Large intestine (tissue), 12 donors: Measurements from ENCODE around the gene GLCCI1. TPM values are rescaled to one million over a fixed set of nuclear protein-coding genes. Genes with fewer than 3 reads are reported as not detected.
A peak's percentile ranks its signal among the peaks of the same experiment; 100 is the strongest.

Experiments
- DNase-seq, 2 donors: peaks; one replicate each; pipeline versions ENCODE4 v3.0.0 to v3.0.0-alpha.2; 2013
- H3K27ac ChIP-seq: one replicate; pipeline ENCODE4 v1.5.1; 2013; ENCODE audit warnings: low read length
- H3K27me3 ChIP-seq: 2 replicates; pipeline ENCODE4 v1.6.1; 2013; ENCODE audit warnings: low read length; ENCODE audit not compliant: control insufficient read depth, insufficient read depth
- H3K36me3 ChIP-seq: 2 replicates; pipeline ENCODE4 v1.6.1; 2013; ENCODE audit warnings: low read length; ENCODE audit not compliant: control insufficient read depth, insufficient read depth
- H3K4me1 ChIP-seq: one replicate; pipeline ENCODE4 v1.6.1; 2013; ENCODE audit warnings: low read length; ENCODE audit not compliant: control insufficient read depth, insufficient read depth
- H3K4me3 ChIP-seq: one replicate; pipeline ENCODE4 v1.5.1; 2013; ENCODE audit warnings: low read length
- H3K9me3 ChIP-seq: one replicate; pipeline ENCODE4 v1.6.1; 2013; ENCODE audit warnings: mild to moderate bottlenecking, low read depth, low read length, moderate library complexity; ENCODE audit not compliant: control insufficient read depth
- WGBS: methylation state at CpG from one replicate; pipeline ENCODE4 v1.1.5; 2013; ENCODE audit warnings: low lambda C conversion rate; ENCODE audit not compliant: insufficient coverage; 5-methylcytosine and 5-hydroxymethylcytosine counted together
- long read RNA-seq, 11 donors: transcript quantifications; one replicate each; lab custom pipeline, GENCODE V29; 2026
- polyA plus RNA-seq: library from polyadenylated mRNA; unstranded; fragments of 120-200 nt; gene quantifications from one replicate; pipeline ENCODE4 v1.2.1, GENCODE V29; 2013

Gene GLCCI1
- 13.8 TPM for polyA plus RNA-seq
- long read RNA-seq, donor 1 = 0 reads
- long read RNA-seq, donor 2 = 0 reads
- long read RNA-seq, donor 3, partial matches to known transcripts = 14 of 15 reads
- long read RNA-seq, donor 3, other reads (novel, unspliced or antisense) = 0 of 15 reads
- long read RNA-seq, donor 4 = 0 reads
- long read RNA-seq, donor 5, full-length matches to known transcripts = 1 of 1 reads
- long read RNA-seq, donor 5, partial matches to known transcripts = 0 of 1 reads
- long read RNA-seq, donor 5, other reads (novel, unspliced or antisense) = 0 of 1 reads
- long read RNA-seq, donor 6, full-length matches to known transcripts = 2 of 2 reads
- long read RNA-seq, donor 6, partial matches to known transcripts = 0 of 2 reads
- long read RNA-seq, donor 6, other reads (novel, unspliced or antisense) = 0 of 2 reads
- long read RNA-seq, donor 7 = 0 reads
- long read RNA-seq, donor 8 = 0 reads
- long read RNA-seq, donor 9 = 0 reads
- long read RNA-seq, donor 10, partial matches to known transcripts = 0 of 1 reads
- long read RNA-seq, donor 10, other reads (novel, unspliced or antisense) = 0 of 1 reads
- long read RNA-seq, donor 11, full-length matches to known transcripts = 3 of 3 reads
- long read RNA-seq, donor 11, partial matches to known transcripts = 0 of 3 reads
- long read RNA-seq, donor 11, other reads (novel, unspliced or antisense) = 0 of 3 reads

DNA sequence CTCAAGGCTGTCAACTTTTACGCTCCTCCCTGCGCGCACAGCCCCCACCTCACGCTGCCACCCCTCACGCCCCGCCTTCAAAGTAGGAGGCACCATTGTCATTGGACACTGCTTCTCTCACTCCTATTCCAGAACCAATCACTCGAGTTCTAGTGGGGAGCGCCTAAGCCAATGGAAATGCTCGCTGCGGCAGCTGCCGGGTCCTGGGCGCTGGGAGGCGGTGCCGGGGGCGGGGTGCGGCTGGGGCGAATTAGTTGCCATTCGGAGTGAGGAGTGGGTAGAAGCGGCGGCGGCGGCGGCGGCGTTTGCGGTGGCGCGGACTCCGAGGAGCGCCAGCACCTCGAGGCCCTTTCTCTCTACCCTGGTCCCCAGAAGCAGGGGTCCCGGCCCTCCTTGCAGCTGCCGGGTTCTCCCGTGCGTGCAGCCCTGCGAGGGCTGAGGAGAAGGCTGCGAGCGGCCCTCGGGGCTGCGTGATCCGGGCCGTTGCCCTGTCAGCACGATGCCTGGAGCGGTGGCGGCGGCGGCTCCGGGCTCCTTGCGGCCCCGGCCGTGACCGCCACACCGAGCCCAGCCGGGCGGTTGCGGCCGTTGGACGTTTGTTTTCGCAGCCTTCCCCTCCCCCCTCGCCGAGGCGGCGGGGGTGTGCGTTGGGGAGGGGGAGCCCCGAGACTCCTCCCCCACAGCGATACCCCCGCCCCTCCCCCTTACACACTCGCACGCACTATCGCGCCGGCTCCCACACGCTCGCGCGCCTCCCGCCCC, at the start of gene GLCCI1:
Gene GLCCI1, plus strand, starts transcription at position 253 of the 762 bp plus-strand sequence. CDS start 555 bp downstream, outside the sequence.
- peak; percentile 96 to 98 for DNase-seq
- H3K27me3 ChIP-seq = no peaks in the 10 kb centered on the region
- H3K36me3 ChIP-seq = no peaks in the 10 kb centered on the region
- no CpG with 5 or more reads among the region's 77 CpGs for WGBS
- H3K27ac ChIP-seq = peak within 1 kb of the TSS; percentile 98
- no peaks in the 10 kb centered on the region for H3K9me3 ChIP-seq
- peak within 1 kb of the TSS; percentile 96 for H3K4me3 ChIP-seq
- no peaks in the 10 kb centered on the region for H3K4me1 ChIP-seq

DNA sequence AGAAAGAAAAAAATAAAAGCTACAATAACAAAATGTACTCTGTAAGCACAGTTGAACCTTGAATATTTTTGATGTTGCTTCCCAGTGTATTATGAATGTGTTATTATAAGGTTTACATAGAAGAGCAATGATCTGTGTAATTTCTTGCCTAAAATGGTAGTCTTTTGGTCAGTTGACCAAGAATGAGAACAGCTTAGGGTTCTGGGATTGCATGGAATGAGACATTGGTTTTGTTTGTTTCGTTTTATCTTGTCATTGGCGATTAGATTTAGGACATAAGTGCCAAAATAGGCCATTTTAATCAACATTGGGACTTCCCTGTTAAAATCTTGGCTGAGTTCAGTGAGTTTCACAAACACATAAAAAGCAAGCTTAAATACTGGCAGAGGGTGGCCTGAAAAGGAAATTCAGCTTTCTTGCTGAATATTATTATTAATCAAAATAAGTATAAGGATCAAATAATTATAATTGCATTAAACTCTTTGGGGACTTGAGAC, 49.1 kb upstream of the GLCCI1 start:
- H3K27ac ChIP-seq = no peak overlapping the region

DNA sequence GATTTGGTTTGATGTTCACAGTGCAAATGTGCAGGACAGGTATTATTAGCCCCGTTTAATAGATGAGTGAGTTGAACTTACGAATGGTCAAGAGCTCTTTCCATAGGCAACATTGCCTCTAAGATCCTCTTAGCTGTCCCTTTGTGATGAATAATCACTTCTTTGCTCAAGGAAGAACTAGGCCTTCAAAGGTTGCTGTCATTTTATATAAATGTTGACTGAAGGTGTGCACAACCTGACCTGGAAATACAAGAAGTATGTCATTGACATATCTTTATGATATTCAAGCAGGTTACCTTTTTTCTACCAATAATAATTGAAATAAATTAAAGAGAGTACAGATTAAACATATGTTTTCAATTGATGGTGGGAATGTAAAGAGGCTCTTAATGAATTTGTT, 48.5 kb upstream of the GLCCI1 start:
- Histone ChIP-seq H3K9me3 (no peaks in the 10 kb centered on the region), H3K27ac (peak overlapping the region; percentile 22), H3K27me3 (no peaks in the 10 kb centered on the region), H3K36me3 (no peaks in the 10 kb centered on the region), H3K4me1 (no peaks in the 10 kb centered on the region), H3K4me3 (peak overlapping the region; percentile 13)
- WGBS = no CpG with 5 or more reads among the region's 2 CpGs
- no peak for DNase-seq

More for the DNA sequence above, 49.1 kb upstream of the GLCCI1 start:
- DNase-seq = no peak
- no peaks in the 10 kb centered on the region for H3K36me3 ChIP-seq
- no peaks in the 10 kb centered on the region for H3K4me1 ChIP-seq
- no CpG with 5 or more reads among the region's 2 CpGs for WGBS
- no peaks in the 10 kb centered on the region for H3K27me3 ChIP-seq
- no peak overlapping the region for H3K4me3 ChIP-seq
- no peaks in the 10 kb centered on the region for H3K9me3 ChIP-seq

DNA sequence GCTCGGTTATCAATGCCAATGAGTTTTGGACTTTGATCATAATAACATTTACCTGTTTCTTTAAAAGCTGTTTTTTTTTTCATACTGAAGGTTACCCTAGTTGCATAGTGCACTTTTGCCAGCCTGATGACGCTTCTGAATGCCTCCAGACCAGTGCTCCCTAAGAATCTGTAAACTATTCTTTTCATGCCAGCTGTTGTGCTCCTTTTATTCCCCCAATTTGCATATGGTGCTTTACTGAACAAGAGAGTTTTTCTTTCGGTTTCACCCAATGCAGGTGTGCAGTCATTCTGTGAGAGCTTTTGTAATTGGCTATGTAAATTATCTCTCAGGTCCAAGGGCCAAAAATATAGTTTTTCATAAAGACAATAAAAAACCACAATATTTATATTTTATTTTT, 48.1 kb upstream of the GLCCI1 start:
- peak; percentile 69 to 86 for DNase-seq
- H3K27ac ChIP-seq = peak overlapping the region; percentile 22
- H3K36me3 ChIP-seq = no peaks in the 10 kb centered on the region
- H3K4me3 ChIP-seq = peak overlapping the region; percentile 13
- H3K27me3 ChIP-seq = no peaks in the 10 kb centered on the region
- no peaks in the 10 kb centered on the region for H3K9me3 ChIP-seq
- no peaks in the 10 kb centered on the region for H3K4me1 ChIP-seq
- WGBS = 33% methylated on average over 1 of the region's 3 CpGs

DNA sequence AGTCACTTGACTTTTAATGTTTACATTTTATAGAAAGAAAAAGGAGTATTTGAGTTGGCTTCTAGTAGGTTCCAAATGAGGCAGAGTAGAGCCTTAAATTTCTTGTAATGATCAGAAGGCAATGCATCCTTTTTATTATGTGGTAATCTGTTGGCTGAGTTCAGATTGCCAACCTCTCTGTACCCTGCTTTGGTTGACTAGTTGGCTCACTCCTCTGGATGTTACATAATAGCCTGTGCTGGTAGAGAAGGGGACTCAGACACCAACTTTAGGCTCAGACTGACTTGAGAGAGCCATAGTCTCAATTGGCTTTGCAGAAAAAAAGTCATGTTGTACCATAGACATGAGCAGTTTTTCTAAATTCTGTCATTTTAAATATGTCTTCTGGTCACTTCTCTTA, 46.8 kb upstream of the GLCCI1 start:
- H3K27me3 ChIP-seq = no peaks in the 10 kb centered on the region
- no peaks in the 10 kb centered on the region for H3K36me3 ChIP-seq
- H3K9me3 ChIP-seq = no peaks in the 10 kb centered on the region
- H3K4me3 ChIP-seq = no peak overlapping the region
- H3K27ac ChIP-seq = no peak overlapping the region
- H3K4me1 ChIP-seq = no peaks in the 10 kb centered on the region
- no peak for DNase-seq

DNA sequence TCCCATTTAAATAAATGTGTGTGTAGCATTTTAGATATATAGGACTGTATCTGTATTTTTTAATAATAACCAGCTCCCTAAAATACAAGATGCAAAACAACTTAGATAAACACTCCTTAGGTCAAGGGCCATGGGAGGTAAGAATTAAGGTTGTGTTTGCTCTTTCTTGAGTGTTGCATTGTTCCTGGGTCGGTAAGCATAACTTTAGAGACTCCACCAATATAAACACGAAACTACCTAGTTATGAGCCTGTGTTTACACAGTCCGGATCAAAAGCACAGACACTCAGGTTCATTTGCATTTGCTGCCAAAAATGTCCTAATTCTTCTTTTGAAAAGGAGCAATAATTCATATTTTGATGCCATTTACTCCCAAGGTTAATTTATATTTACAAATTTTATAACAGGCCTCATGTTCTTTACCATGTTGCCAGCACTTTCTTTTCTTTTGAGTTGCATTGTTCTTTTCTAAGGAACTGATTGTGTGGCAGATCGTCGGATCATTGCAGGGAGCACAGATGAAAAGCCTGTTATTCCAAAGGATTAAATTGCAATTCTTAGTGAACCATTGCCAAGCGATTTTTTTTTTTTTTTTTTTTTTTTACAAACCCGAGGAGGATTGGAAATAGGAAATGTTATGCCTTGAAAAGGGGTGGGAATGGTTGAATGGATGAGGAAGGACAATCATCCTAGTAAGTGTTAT, 45.8 kb upstream of the GLCCI1 start:
- no peaks in the 10 kb centered on the region for H3K27me3 ChIP-seq
- no peaks in the 10 kb centered on the region for H3K9me3 ChIP-seq
- no peak overlapping the region for H3K27ac ChIP-seq
- no peak for DNase-seq
- H3K36me3 ChIP-seq = no peaks in the 10 kb centered on the region
- 27% methylated on average over 2 of the region's 7 CpGs for WGBS
- H3K4me3 ChIP-seq = no peak overlapping the region
- H3K4me1 ChIP-seq = no peaks in the 10 kb centered on the region

DNA sequence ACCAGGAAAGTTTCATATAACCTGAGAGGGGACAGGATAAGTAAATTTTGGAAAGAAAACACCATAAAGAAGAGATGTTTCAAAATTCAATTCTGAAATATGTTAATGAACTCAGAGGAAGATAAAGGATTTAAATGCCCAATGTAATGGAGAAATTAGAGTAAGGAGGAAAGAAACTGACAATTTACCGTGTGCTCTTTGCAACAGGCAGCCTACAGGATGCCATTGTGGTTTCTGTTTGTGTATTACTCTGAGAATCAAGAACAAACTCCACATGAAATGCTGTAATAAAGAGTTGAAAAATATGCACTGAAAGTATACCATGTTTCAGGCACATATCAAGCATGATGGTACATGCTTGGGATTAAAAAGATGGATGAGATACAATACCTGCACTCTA, 44.8 kb upstream of the GLCCI1 start:
- no peaks in the 10 kb centered on the region for H3K27me3 ChIP-seq
- H3K4me3 ChIP-seq = no peak overlapping the region
- 40% methylated on average over 1 of the region's 1 CpG for whole genome bisulfite sequencing
- DNase-seq = no peak
- H3K4me1 ChIP-seq = no peaks in the 10 kb centered on the region
- H3K36me3 ChIP-seq = no peaks in the 10 kb centered on the region
- no peaks in the 10 kb centered on the region for H3K9me3 ChIP-seq
- no peak overlapping the region for H3K27ac ChIP-seq

DNA sequence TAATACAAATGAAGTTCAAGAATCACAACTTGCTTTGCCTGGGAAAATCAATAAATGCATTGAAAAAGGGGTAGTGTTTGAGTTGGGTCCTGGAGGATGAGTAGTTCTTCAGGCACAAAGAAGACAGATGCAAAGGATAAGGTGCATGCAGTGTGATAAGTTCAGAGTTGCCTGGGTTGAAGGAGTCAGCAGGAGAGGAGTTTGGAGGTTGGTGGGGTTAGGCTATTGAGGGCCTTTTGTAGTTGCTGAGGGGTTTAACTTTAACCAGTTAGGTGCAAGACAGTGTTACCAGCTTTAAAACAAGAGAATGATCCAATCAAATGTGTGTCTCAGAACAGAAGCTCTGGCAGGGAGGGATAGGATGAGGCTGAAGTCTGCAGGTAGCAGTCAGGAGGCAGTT, 44.3 kb upstream of the GLCCI1 start:
- Histone ChIP-seq H3K4me3 (no peak overlapping the region), H3K36me3 (no peaks in the 10 kb centered on the region), H3K9me3 (no peaks in the 10 kb centered on the region), H3K4me1 (no peaks in the 10 kb centered on the region), H3K27me3 (no peaks in the 10 kb centered on the region), H3K27ac (no peak overlapping the region)
- DNase-seq = no peak

DNA sequence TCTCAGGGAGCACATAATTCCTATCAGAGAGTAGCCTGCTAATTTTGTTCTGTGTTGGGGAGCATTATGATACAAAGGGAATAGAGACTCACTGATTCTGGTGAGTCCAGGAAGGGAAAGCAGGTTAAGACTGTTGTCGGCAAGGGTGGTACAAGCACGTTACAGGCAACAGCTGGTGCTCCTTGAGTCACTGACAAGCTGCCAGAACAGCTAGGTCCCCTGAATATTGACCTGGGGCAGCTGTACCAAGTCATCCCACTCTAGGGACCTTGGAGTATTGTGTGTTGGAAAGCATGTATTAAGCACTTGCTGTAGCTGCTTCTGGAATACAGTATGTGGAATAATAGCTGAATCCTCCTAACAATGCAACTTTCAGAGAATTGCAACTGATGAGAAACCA, 37.0 kb upstream of the GLCCI1 start:
- no peaks in the 10 kb centered on the region for H3K4me1 ChIP-seq
- WGBS = no CpG with 5 or more reads among the region's 2 CpGs
- no peaks in the 10 kb centered on the region for H3K9me3 ChIP-seq
- no peak overlapping the region for H3K27ac ChIP-seq
- H3K36me3 ChIP-seq = no peaks in the 10 kb centered on the region
- H3K4me3 ChIP-seq = no peak overlapping the region
- H3K27me3 ChIP-seq = no peaks in the 10 kb centered on the region
- DNase-seq = no peak

DNA sequence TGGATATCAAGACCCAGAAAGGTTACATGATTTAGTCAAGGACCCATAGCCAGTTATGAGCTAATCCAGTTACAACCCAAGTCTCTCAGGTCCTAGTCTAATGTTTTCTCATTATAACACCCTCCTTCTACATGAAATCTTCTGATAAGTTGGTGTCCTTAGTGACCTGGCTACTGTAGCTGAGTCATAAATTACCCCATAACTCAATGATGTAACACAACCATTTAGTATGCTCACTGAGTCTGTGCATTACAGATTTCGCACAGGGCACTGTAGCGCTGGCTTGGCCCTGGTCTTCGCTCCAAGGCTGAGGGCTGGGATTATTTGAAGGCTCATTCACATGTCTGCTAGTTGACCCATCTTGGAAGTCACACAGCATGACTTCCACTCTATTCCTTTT, 36.0 kb upstream of the GLCCI1 start:
- H3K27ac ChIP-seq = no peak overlapping the region
- H3K4me3 ChIP-seq = no peak overlapping the region
- peak in 1 of 2 donors; percentile 63 for DNase-seq
- H3K36me3 ChIP-seq = no peaks in the 10 kb centered on the region
- H3K27me3 ChIP-seq = no peaks in the 10 kb centered on the region
- no peaks in the 10 kb centered on the region for H3K9me3 ChIP-seq
- no peaks in the 10 kb centered on the region for H3K4me1 ChIP-seq
- no CpG with 5 or more reads among the region's 3 CpGs for WGBS
